GM23338 (cell line): Measurements from ENCODE around the gene SYVN1. TPM values are rescaled to one million over a fixed set of nuclear protein-coding genes. Genes with fewer than 3 reads are reported as not detected.
"Not testable (repeated sequence)": the region's sequence is repeated elsewhere in the genome, so short reads cannot be mapped to it uniquely, and the experiment has no call there.

Experiments
- ATAC-seq: fragments of 200-7000 bp; cut with Tn5 transposase; 3 replicates; pipeline ENCODE4 v1.9.1; 2020
- DNase-seq: peaks from one replicate; pipeline ENCODE4 v3.0.0-alpha.2; 2015; ENCODE audit warnings: low spot score
- H2AFZ ChIP-seq: fragments of 200-600 bp; sonication (generic); 2 replicates; pipeline ENCODE4 v1.8.0; 2016; ENCODE audit warnings: antibody characterized with exemption, mild to moderate bottlenecking, moderate library complexity
- H3F3A ChIP-seq: fragments of 200-600 bp; sonication (generic); replicated peaks from 2 replicates; pipeline ENCODE4 v1.8.0; 2017; ENCODE audit warnings: antibody characterized with exemption, mixed run types, low read depth
- H3K27ac ChIP-seq: fragments of 200-600 bp; sonication (generic); 2 replicates; pipeline ENCODE4 v1.6.1; 2016; ENCODE audit warnings: low read depth
- H3K27me3 ChIP-seq: fragments of 200-600 bp; sonication (generic); 2 replicates; pipeline ENCODE4 v1.8.0; 2016; ENCODE audit warnings: mild to moderate bottlenecking, mixed run types, moderate library complexity; ENCODE audit not compliant: insufficient read depth
- H3K36me3 ChIP-seq: fragments of 200-600 bp; sonication (generic); 2 replicates; pipeline ENCODE4 v1.8.0; 2016; ENCODE audit warnings: mild to moderate bottlenecking; ENCODE audit not compliant: insufficient read depth
- H3K4me1 ChIP-seq: fragments of 200-600 bp; sonication (generic); 2 replicates; pipeline ENCODE4 v1.8.0; 2016; ENCODE audit warnings: mild to moderate bottlenecking, moderate library complexity; ENCODE audit not compliant: insufficient read depth
- H3K4me2 ChIP-seq: fragments of 200-600 bp; sonication (generic); 2 replicates; pipeline ENCODE4 v1.7.1; 2017; ENCODE audit warnings: mixed run types
- H3K4me3 ChIP-seq: fragments of 200-600 bp; sonication (generic); 2 replicates; pipeline ENCODE4 v1.6.1; 2016; ENCODE audit warnings: mixed run types
- H3K79me2 ChIP-seq: fragments of 200-600 bp; sonication (generic); replicated peaks from 2 replicates; pipeline ENCODE4 v1.8.0; 2017; ENCODE audit warnings: mild to moderate bottlenecking; ENCODE audit not compliant: insufficient read depth
- H3K9me2 ChIP-seq: fragments of 200-600 bp; sonication (generic); 2 replicates; pipeline ENCODE4 v1.8.0; 2017; ENCODE audit not compliant: insufficient read depth
- H4K20me1 ChIP-seq: fragments of 200-600 bp; sonication (generic); replicated peaks from 2 replicates; pipeline ENCODE4 v1.8.0; 2017; ENCODE audit warnings: mild to moderate bottlenecking; ENCODE audit not compliant: insufficient read depth
- H3K27ac Mint-ChIP-seq: 2 replicates; pipeline ENCODE4 v1.8.0; 2020; ENCODE audit warnings: inconsistent platforms, mild to moderate bottlenecking, moderate library complexity, mixed read lengths
- H3K27me3 Mint-ChIP-seq: 3 replicates; pipeline ENCODE4 v1.8.0; 2022; ENCODE audit warnings: low read depth, mild to moderate bottlenecking, moderate library complexity, mixed read lengths, inconsistent platforms; ENCODE audit not compliant: insufficient read depth, poor library complexity
- H3K36me3 Mint-ChIP-seq: 3 replicates; pipeline ENCODE4 v1.8.0; 2021; ENCODE audit warnings: low read depth, mild to moderate bottlenecking, inconsistent platforms, moderate library complexity, mixed read lengths
- H3K4me1 Mint-ChIP-seq: 3 replicates; pipeline ENCODE4 v1.8.0; 2020; ENCODE audit warnings: mild to moderate bottlenecking, inconsistent platforms, mixed read lengths
- H3K4me3 Mint-ChIP-seq: 3 replicates; pipeline ENCODE4 v1.8.0; 2021; ENCODE audit warnings: moderate library complexity, mild to moderate bottlenecking, inconsistent platforms, mixed read lengths
- H3K9me3 Mint-ChIP-seq: 3 replicates; pipeline ENCODE4 v1.8.0; 2020; ENCODE audit warnings: moderate library complexity, mild to moderate bottlenecking, inconsistent platforms, mixed read lengths
- CREB1 ChIP-seq: fragments of 250-450 bp; sonication (Bioruptor Pico); IDR thresholded peaks from 2 replicates; pipeline ENCODE4 v1.5.0; 2020; ENCODE audit warnings: low read depth, mild to moderate bottlenecking, moderate library complexity
- CTCF ChIP-seq, 2 experiments: fragments of 200-600 bp in 1 of 2; sonication (generic) in 1 of 2; conservative IDR thresholded peaks; 2 replicates each; pipeline versions ENCODE4 v1.5.1 to v1.6.1; 2016 to 2017; ENCODE audit warnings: antibody characterized with exemption in 2 of 2, low read depth in 2 of 2, mild to moderate bottlenecking in 2 of 2, moderate library complexity in 1 of 2
- EZH2 ChIP-seq: fragments of 200-600 bp; sonication (generic); IDR thresholded peaks from one replicate; pipeline ENCODE4 v1.8.0; 2017; ENCODE audit warnings: antibody characterized with exemption, mild to moderate bottlenecking, low read depth; ENCODE audit not compliant: unreplicated experiment
- EZH2phosphoT487 ChIP-seq: fragments of 200-600 bp; sonication (generic); IDR thresholded peaks from one replicate; pipeline ENCODE4 v1.8.1; 2018; ENCODE audit warnings: antibody characterized with exemption; ENCODE audit not compliant: unreplicated experiment
- JUNB ChIP-seq: IDR thresholded peaks from one replicate; pipeline ENCODE4 v1.6.1; 2016; ENCODE audit warnings: antibody characterized with exemption; ENCODE audit not compliant: unreplicated experiment
- NANOG ChIP-seq: IDR thresholded peaks from 2 replicates; pipeline ENCODE4 v1.6.1; 2016; ENCODE audit warnings: antibody characterized with exemption, borderline replicate concordance
- POLR2AphosphoS5 ChIP-seq: IDR thresholded peaks from 2 replicates; pipeline ENCODE4 v1.6.1; 2016; ENCODE audit warnings: antibody characterized with exemption, low read depth
- REST ChIP-seq: IDR thresholded peaks from one replicate; pipeline ENCODE4 v1.6.1; 2018; ENCODE audit warnings: antibody characterized with exemption; ENCODE audit not compliant: unreplicated experiment
- STAT1 ChIP-seq: IDR thresholded peaks from one replicate; pipeline ENCODE4 v1.6.1; 2016; ENCODE audit warnings: antibody characterized with exemption; ENCODE audit not compliant: unreplicated experiment
- ZNF114 ChIP-seq: fragments of 250-450 bp; sonication (Bioruptor Pico); IDR thresholded peaks from 2 replicates; pipeline ENCODE4 v1.5.0; 2020; ENCODE audit warnings: mild to moderate bottlenecking, moderate library complexity
- ZNF331 ChIP-seq: fragments of 250-450 bp; sonication (Bioruptor Pico); IDR thresholded peaks from 2 replicates; pipeline ENCODE4 v1.5.0; 2020; ENCODE audit warnings: low read depth, mild to moderate bottlenecking, moderate library complexity
- polyA plus RNA-seq: library from polyadenylated mRNA; unstranded; fragments of >200 nt; fragmentation: Nextera tagmentation; extraction: Ambion mirVana; gene quantifications from 2 replicates; pipeline ENCODE4 v1.2.1, GENCODE V29; 2016
- total RNA-seq: library from RNA; depleted of rRNA; stranded (reverse); fragments of >200 nt; shearing (Covaris generic); gene quantifications from 2 replicates; pipeline ENCODE4 v1.2.3, GENCODE V29; 2014
- TF ChIP-seq, protein P1 (sequence below): fragments of 250-450 bp; sonication (Bioruptor Pico); IDR thresholded peaks from 2 replicates; pipeline ENCODE4 v1.5.0; 2020; ENCODE audit warnings: mild to moderate bottlenecking, moderate library complexity

The SYVN1 gene
- total and polyA plus RNA-seq, 2 experiments from 2014 or later, result 13.8 to 28.7 TPM

DNA sequence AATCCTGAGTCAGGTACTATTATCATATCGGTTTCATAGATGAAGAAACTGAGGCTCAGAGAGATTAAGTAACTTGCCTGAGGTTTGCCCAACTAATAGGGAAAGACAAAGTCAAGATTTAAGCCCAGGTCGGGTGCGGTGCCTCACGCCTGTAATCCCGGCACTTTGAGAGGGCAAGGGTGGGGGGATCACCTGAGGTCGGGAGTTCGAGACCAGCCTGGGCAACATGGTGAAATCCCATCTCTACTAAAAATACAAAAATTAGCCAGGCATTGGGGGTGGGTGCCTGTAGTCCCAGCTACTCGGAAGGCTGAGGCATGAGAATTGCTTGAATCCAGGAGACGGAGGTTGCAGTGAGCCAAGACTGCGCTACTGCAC, 15.8 kb upstream of the SYVN1 start:
- H3K27me3 Mint-ChIP-seq, result peaks cover 19% of the 10 kb centered on the region
- not testable (repeated sequence) for H3K27ac Mint-ChIP-seq, H2AFZ ChIP-seq, H3K4me1 Mint-ChIP-seq, H3K4me3 Mint-ChIP-seq, H3K4me3 ChIP-seq, H3K9me3 Mint-ChIP-seq, H3K4me2 ChIP-seq, H3F3A ChIP-seq, H3K27me3 ChIP-seq, H3K36me3 ChIP-seq, ATAC-seq, H4K20me1 ChIP-seq, H3K9me2 ChIP-seq, H3K79me2 ChIP-seq, H3K36me3 Mint-ChIP-seq, DNase-seq, H3K4me1 ChIP-seq, H3K27ac ChIP-seq

- H3K27me3 ChIP-seq, result no peaks in the 10 kb centered on the region
- no peaks in the 10 kb centered on the region; the same call in 2 of the 3 replicates for H3K36me3 Mint-ChIP-seq
- H4K20me1 ChIP-seq, result no peaks in the 10 kb centered on the region
- H3F3A ChIP-seq, result no peaks in the 10 kb centered on the region
- no peak overlapping the region for H3K27ac Mint-ChIP-seq
- DNase-seq (no peak), ATAC-seq (no peak)
- no peaks in the 10 kb centered on the region for H3K4me1 ChIP-seq
- no peaks in the 10 kb centered on the region for H3K9me2 ChIP-seq
- H2AFZ ChIP-seq, result no peak overlapping the region; the same call in 1 of the 2 replicates
- peaks cover 9% of the 10 kb centered on the region; the same call in 1 of the 3 replicates for H3K9me3 Mint-ChIP-seq
- peaks cover 5% of the 10 kb centered on the region; the same call in 1 of the 3 replicates for H3K4me1 Mint-ChIP-seq
- no peak overlapping the region for H3K4me3 ChIP-seq
- no peaks in the 10 kb centered on the region for H3K36me3 ChIP-seq
- no peak overlapping the region for H3K4me2 ChIP-seq
- H3K79me2 ChIP-seq, result no peaks in the 10 kb centered on the region
- H3K27me3 Mint-ChIP-seq, result peaks cover 19% of the 10 kb centered on the region
- H3K4me3 Mint-ChIP-seq, result no peak overlapping the region
- no peak overlapping the region for H3K27ac ChIP-seq
- TF ChIP-seq EZH2, result no peak
- TF ChIP-seq EZH2phosphoT487, result no peak
- TF ChIP-seq JUNB, result no peak
- TF ChIP-seq CREB1 (CRISPR knock-in tag), result no peak
- no peak for TF ChIP-seq CTCF (conservative IDR thresholded peaks at IDR 0.05; ENCODE audit: low read depth in 2 of 2)
- no peak for TF ChIP-seq POLR2AphosphoS5
- TF ChIP-seq, protein P1, sequence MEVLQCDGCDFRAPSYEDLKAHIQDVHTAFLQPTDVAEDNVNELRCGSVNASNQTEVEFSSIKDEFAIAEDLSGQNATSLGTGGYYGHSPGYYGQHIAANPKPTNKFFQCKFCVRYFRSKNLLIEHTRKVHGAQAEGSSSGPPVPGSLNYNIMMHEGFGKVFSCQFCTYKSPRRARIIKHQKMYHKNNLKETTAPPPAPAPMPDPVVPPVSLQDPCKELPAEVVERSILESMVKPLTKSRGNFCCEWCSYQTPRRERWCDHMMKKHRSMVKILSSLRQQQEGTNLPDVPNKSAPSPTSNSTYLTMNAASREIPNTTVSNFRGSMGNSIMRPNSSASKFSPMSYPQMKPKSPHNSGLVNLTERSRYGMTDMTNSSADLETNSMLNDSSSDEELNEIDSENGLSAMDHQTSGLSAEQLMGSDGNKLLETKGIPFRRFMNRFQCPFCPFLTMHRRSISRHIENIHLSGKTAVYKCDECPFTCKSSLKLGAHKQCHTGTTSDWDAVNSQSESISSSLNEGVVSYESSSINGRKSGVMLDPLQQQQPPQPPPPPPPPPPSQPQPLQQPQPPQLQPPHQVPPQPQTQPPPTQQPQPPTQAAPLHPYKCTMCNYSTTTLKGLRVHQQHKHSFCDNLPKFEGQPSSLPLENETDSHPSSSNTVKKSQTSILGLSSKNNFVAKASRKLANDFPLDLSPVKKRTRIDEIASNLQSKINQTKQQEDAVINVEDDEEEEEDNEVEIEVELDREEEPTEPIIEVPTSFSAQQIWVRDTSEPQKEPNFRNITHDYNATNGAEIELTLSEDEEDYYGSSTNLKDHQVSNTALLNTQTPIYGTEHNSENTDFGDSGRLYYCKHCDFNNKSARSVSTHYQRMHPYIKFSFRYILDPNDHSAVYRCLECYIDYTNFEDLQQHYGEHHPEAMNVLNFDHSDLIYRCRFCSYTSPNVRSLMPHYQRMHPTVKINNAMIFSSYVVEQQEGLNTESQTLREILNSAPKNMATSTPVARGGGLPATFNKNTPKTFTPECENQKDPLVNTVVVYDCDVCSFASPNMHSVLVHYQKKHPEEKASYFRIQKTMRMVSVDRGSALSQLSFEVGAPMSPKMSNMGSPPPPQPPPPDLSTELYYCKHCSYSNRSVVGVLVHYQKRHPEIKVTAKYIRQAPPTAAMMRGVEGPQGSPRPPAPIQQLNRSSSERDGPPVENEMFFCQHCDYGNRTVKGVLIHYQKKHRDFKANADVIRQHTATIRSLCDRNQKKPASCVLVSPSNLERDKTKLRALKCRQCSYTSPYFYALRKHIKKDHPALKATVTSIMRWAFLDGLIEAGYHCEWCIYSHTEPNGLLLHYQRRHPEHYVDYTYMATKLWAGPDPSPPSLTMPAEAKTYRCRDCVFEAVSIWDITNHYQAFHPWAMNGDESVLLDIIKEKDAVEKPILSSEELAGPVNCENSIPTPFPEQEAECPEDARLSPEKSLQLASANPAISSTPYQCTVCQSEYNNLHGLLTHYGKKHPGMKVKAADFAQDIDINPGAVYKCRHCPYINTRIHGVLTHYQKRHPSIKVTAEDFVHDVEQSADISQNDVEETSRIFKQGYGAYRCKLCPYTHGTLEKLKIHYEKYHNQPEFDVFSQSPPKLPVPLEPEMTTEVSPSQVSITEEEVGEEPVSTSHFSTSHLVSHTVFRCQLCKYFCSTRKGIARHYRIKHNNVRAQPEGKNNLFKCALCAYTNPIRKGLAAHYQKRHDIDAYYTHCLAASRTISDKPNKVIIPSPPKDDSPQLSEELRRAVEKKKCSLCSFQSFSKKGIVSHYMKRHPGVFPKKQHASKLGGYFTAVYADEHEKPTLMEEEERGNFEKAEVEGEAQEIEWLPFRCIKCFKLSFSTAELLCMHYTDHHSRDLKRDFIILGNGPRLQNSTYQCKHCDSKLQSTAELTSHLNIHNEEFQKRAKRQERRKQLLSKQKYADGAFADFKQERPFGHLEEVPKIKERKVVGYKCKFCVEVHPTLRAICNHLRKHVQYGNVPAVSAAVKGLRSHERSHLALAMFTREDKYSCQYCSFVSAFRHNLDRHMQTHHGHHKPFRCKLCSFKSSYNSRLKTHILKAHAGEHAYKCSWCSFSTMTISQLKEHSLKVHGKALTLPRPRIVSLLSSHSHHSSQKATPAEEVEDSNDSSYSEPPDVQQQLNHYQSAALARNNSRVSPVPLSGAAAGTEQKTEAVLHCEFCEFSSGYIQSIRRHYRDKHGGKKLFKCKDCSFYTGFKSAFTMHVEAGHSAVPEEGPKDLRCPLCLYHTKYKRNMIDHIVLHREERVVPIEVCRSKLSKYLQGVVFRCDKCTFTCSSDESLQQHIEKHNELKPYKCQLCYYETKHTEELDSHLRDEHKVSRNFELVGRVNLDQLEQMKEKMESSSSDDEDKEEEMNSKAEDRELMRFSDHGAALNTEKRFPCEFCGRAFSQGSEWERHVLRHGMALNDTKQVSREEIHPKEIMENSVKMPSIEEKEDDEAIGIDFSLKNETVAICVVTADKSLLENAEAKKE (CRISPR knock-in tag), result no peak
- TF ChIP-seq NANOG, result no peak
- TF ChIP-seq STAT1, result no peak
- no peak for TF ChIP-seq ZNF331 (CRISPR knock-in tag)
- no peak for TF ChIP-seq REST
- TF ChIP-seq ZNF114 (CRISPR knock-in tag), result no peak
Measured at GRCh38 chr11:65148657-65149056, 14.3 kb upstream of the SYVN1 start.
